Endothelial cell of umbilical vein (primary cell): ENCODE data around the gene MEX3D. TPM values are rescaled to one million over a fixed set of nuclear protein-coding genes. Genes with fewer than 3 reads are reported as not detected.

Experiments used
- BruUV-seq: library from RNA; stranded (reverse); fragments of 400-500 nt; replicated peaks from 2 replicates; lab custom pipeline; 2021; lab: Mats Ljungman, UMichigan
- CTCF ChIA-PET: fragments of 300-600, 350-600 bp; sonication (Branson Sonifier 250); formaldehyde crosslinking; loops from one replicate; lab custom pipeline; 2021; ENCODE audit warnings: antibody characterized with exemption, inconsistent platforms; lab: Charles Lee
- POLR2A ChIA-PET: fragments of 300-600, 350-600 bp; sonication (Branson Sonifier 250); formaldehyde crosslinking; loops from one replicate; lab custom pipeline; 2021; ENCODE audit warnings: antibody characterized with exemption, inconsistent platforms; lab: Charles Lee
- DNase-seq: peaks from one replicate; pipeline ENCODE4 v3.0.0-alpha.2; 2011; ENCODE audit warnings: low read depth, low spot score
- FAIRE-seq: peaks from 2 replicates; lab custom pipeline; 2011; peaks lifted over from hg19 to GRCh38; lab: Jason Lieb, UNC
- H2AFZ ChIP-seq: 2 replicates; pipeline ENCODE4 v1.6.0; 2012; ENCODE audit warnings: low read depth, low read length, control low read depth, inconsistent platforms
- H3K27ac ChIP-seq: 2 replicates; pipeline ENCODE4 v1.5.1; 2011; ENCODE audit warnings: low read depth, mild to moderate bottlenecking, control low read depth, low read length, moderate library complexity; ENCODE audit not compliant: insufficient read depth
- H3K27me3 ChIP-seq, 2 experiments: 2 replicates each; pipeline versions ENCODE4 v1.6.0 to v1.6.1; 2011; ENCODE audit warnings: low read length in 2 of 2, mixed read lengths in 1 of 2; ENCODE audit not compliant: control insufficient read depth in 2 of 2, insufficient read depth in 2 of 2
- H3K36me3 ChIP-seq, 2 experiments: 2 replicates in 1 of 2; 3 replicates in 1 of 2; pipeline ENCODE4 v1.5.1; 2011; ENCODE audit warnings: low read length in 2 of 2, mild to moderate bottlenecking in 1 of 2, moderate library complexity in 1 of 2; ENCODE audit not compliant: control insufficient read depth in 2 of 2, insufficient read depth in 2 of 2; ENCODE audit errors: extremely low read depth in 1 of 2
- H3K4me1 ChIP-seq: 3 replicates; pipeline ENCODE4 v1.5.1; 2011; ENCODE audit warnings: mild to moderate bottlenecking, low read length; ENCODE audit not compliant: control insufficient read depth, insufficient read depth; ENCODE audit errors: extremely low read depth
- H3K4me2 ChIP-seq: 2 replicates; pipeline ENCODE4 v1.6.1; 2011; ENCODE audit warnings: low read length, control low read depth, mixed read lengths; ENCODE audit not compliant: insufficient read depth
- H3K4me3 ChIP-seq, 3 experiments: fragments of 200-600 bp in 1 of 3; sonication (generic), shearing (Covaris generic) in 1 of 3; replicated peaks in 1 of 3; 2 replicates each; pipeline ENCODE4 v1.5.1; 2011 to 2016; ENCODE audit warnings: control low read depth in 3 of 3, low read length in 3 of 3, mild to moderate bottlenecking in 2 of 3, inconsistent platforms in 1 of 3, low read depth in 1 of 3, moderate library complexity in 1 of 3; ENCODE audit not compliant: insufficient read depth in 1 of 3
- H3K79me2 ChIP-seq: 2 replicates; pipeline ENCODE4 v1.6.0; 2012; ENCODE audit warnings: low read length, inconsistent platforms; ENCODE audit not compliant: control insufficient read depth, insufficient read depth
- H3K9ac ChIP-seq: replicated peaks from 2 replicates; pipeline ENCODE3; 2011; ENCODE audit warnings: low read length, control low read depth; ENCODE audit not compliant: insufficient read depth; ENCODE audit errors: extremely low read depth
- H3K9me1 ChIP-seq: replicated peaks from 3 replicates; pipeline ENCODE4 v1.6.0; 2011; ENCODE audit warnings: mild to moderate bottlenecking, low read length; ENCODE audit not compliant: control insufficient read depth, insufficient read depth; ENCODE audit errors: extremely low read depth
- H3K9me3 ChIP-seq: replicated peaks from 2 replicates; pipeline ENCODE4 v1.5.1; 2012; ENCODE audit warnings: low read length, inconsistent platforms; ENCODE audit not compliant: control insufficient read depth, insufficient read depth
- H4K20me1 ChIP-seq: replicated peaks from 2 replicates; pipeline ENCODE3; 2011; ENCODE audit warnings: mild to moderate bottlenecking, low read length; ENCODE audit not compliant: control insufficient read depth, insufficient read depth; ENCODE audit errors: extremely low read depth
- CTCF ChIP-seq, 2 donors: IDR thresholded peaks; 1 replicate in 1 of 2; 2 replicates in 1 of 2; pipeline ENCODE4 v1.5.1; 2011; ENCODE audit warnings: low read length in 2 of 2, mild to moderate bottlenecking in 2 of 2, moderate library complexity in 2 of 2, control low read depth in 1 of 2, inconsistent platforms in 1 of 2, low read depth in 1 of 2; ENCODE audit not compliant: insufficient read depth in 1 of 2; ENCODE audit errors: extremely low read depth in 1 of 2
- EZH2 ChIP-seq: IDR thresholded peaks from 2 replicates; pipeline ENCODE4 v1.6.1; 2012; ENCODE audit warnings: borderline replicate concordance, low read depth, mild to moderate bottlenecking, moderate library complexity, low read length, inconsistent platforms; ENCODE audit not compliant: severe bottlenecking
- FOS ChIP-seq: IDR thresholded peaks from 2 replicates; pipeline ENCODE4 v1.6.1; 2011; ENCODE audit warnings: mild to moderate bottlenecking, low read length, moderate library complexity, borderline replicate concordance; ENCODE audit not compliant: insufficient read depth
- GATA2 ChIP-seq: IDR thresholded peaks from 2 replicates; pipeline ENCODE4 v1.7.0; 2011; ENCODE audit warnings: low read depth, mild to moderate bottlenecking, moderate library complexity, mixed read lengths, low read length; ENCODE audit not compliant: insufficient read length, insufficient read depth
- JUN ChIP-seq: IDR thresholded peaks from 2 replicates; pipeline ENCODE4 v1.6.1; 2011; ENCODE audit warnings: borderline replicate concordance, low read depth; ENCODE audit not compliant: insufficient read length, insufficient read depth
- MYC ChIP-seq: IDR thresholded peaks from one replicate; pipeline ENCODE4 v1.6.1; 2011; ENCODE audit warnings: mild to moderate bottlenecking, low read depth, low read length
- POLR2A ChIP-seq: IDR thresholded peaks from 2 replicates; pipeline ENCODE4 v1.6.1; 2012; ENCODE audit warnings: low read depth, mild to moderate bottlenecking, control low read depth, low read length
- POLR2AphosphoS5 ChIP-seq: IDR thresholded peaks from 2 replicates; pipeline ENCODE4 v1.6.1; 2012; ENCODE audit warnings: low read depth, mild to moderate bottlenecking, control low read depth, low read length, moderate library complexity; ENCODE audit not compliant: insufficient read depth
- dilution Hi-C: fragments of 300-500 bp; cut with MboI; formaldehyde crosslinking; loops from one replicate; pipeline ENCODE4 v1.15.0; 2019; ENCODE audit warnings: low sequenced_read_pairs; ENCODE audit not compliant: extremely low pct_ligation_motif_present
- intact Hi-C: fragments of 100-400 bp; cut with micrococcal nuclease; formaldehyde crosslinking; loops from one replicate; pipeline ENCODE4 v1.10.0; 2022
- polyA plus RNA-seq, 4 experiments: library from polyadenylated mRNA; depleted of rRNA in 3 of 4; stranded (reverse) in 3 of 4; unstranded in 1 of 4; fragments of >200 nt; gene quantifications; 2 replicates each; pipeline versions ENCODE4 v1.2.1 to v1.2.3, GENCODE V29; 2011 to 2012; ENCODE audit warnings: missing spikeins in 1 of 4
- total RNA-seq: library from RNA; stranded (reverse); gene quantifications from 2 replicates; pipeline ENCODE4 v1.2.3, GENCODE V29; 2021
- TF ChIP-seq, protein P1 (sequence below): IDR thresholded peaks from 2 replicates; pipeline ENCODE4 v1.6.1; 2011; ENCODE audit not compliant: insufficient read depth, insufficient read length

Gene MEX3D
- total and polyA plus RNA-seq, 2 donors (not counting 3 experiments of a cell fraction or from before 2014, with no cell fraction given): 30.0 to 96.7 TPM

DNA sequence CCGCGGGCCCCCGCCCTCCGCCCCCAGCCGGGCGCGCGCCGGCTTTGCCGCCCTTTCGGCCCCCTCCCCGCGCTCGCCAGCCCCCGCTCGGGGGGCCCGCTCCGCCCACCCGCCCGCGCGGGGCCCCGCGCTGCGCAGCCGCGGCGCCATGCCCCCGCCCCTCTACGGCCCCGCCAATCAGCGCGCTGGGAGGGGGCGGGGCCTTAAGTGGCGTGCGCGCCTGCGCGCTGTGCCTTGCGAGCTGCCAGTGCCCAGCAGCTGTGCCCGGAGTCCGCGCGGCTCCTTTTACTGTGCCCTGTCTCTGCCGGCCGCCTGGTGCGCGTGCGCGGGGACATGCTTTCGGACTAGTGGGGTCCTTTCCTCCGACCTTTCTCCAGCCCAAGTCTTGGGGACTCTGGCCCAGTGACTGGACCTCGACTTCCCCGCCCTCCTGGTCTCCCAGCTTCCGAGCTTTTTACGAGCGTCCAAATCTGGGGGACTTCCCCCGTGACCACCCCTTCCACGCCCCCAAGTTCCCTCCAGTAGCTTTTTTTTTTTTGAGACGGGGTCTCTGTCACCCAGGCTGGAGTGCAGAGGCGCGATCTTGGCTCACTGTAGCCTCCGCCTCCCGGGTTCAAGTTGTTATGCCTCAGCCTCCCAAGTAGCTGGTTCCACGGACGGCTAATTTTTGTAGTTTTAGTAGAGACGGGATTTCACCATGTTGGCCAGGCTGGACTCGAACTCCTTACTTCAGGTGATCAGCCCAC, 24.8 kb upstream of the MEX3D start, which contains the start of gene MBD3:
MBD3 (minus strand) TSS at position 111 of the 746 bp plus-strand sequence. CDS start 234 bp downstream, outside the sequence.
- Histone ChIP-seq H3K27me3 (no peaks in the 10 kb centered on the region), H3K27ac (peak within 1 kb of the TSS; percentile 88), H3K9ac (peak within 1 kb of the TSS; percentile 100), H4K20me1 (no peaks in the 10 kb centered on the region), H3K36me3 (peaks cover 10 to 13% of the 10 kb centered on the region in 2 experiments), H2AFZ (peak within 1 kb of the TSS; percentile 96), H3K9me1 (no peaks in the 10 kb centered on the region), H3K79me2 (peaks cover 40% of the 10 kb centered on the region), H3K4me2 (peak within 1 kb of the TSS; percentile 95), H3K9me3 (no peaks in the 10 kb centered on the region), H3K4me1 (peaks cover 15% of the 10 kb centered on the region), H3K4me3 (peak within 1 kb of the TSS; percentile 89 to 99 (median 99))
- BruUV-seq: TSS peak; percentile 14
- intact Hi-C loops: loop anchor here (1.0 to 10.0 kb wide), 3 partner anchors 12 to 188 kb away; partner anchors contain the start of genes DAZAP1, GAMT and UQCR11
- TF ChIP-seq JUN (no peak), EZH2 (no peak), POLR2AphosphoS5 (peak; percentile 76), MYC (no peak), GATA2 (no peak), FOS (no peak), POLR2A (peak; percentile 75), CTCF (IDR thresholded peaks at IDR 0.05; ENCODE audit: extremely low read depth in 1 of 2, insufficient read depth in 1 of 2, low read depth in 1 of 2, low read length in 2 of 2) (no peak)
- TF ChIP-seq, protein P1, sequence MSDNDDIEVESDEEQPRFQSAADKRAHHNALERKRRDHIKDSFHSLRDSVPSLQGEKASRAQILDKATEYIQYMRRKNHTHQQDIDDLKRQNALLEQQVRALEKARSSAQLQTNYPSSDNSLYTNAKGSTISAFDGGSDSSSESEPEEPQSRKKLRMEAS: no peak
- dilution Hi-C loops: no loop called here
- FAIRE-seq: peak; percentile 93
- POLR2A ChIA-PET: interaction anchor here (0.8 kb wide), 1 partner anchor 26 kb away, joined by 6 read pairs; no protein-coding TSS in a partner anchor
- peak; percentile 89 for DNase-seq
- CTCF ChIA-PET: interaction anchor here (0.9 to 1.6 kb wide), 3 partner anchors 12 to 51 kb away, joined by 3 to 7 read pairs (median 4); partner anchors contain the start of gene UQCR11
